ENCODE data around the gene UGT1A6.

- TF ChIP-seq CTCF (IDR thresholded peaks at IDR 0.05; ENCODE audit: insufficient read depth, low read length) = no peak
- TF ChIP-seq GABPA (IDR thresholded peaks at IDR 0.05; ENCODE audit: low read depth) = no peak
Observed at GRCh38 chr2:233803292-233803911, 110.7 kb downstream of the UGT1A6 start.
